NCI-H460 (cell line): ENCODE results near the gene MCCD1. TPM values are rescaled to one million over a fixed set of nuclear protein-coding genes. Genes with fewer than 3 reads are reported as not detected.

ENCODE experiments used
- DNase-seq: peaks from one replicate; pipeline ENCODE4 v3.0.0-alpha.2; 2016; ENCODE audit warnings: low read depth; ENCODE audit errors: extremely low read depth
- total RNA-seq: library from RNA; depleted of rRNA; stranded (reverse); fragments of >200 nt; shearing (Covaris generic); gene quantifications from 2 replicates; pipeline ENCODE4 v1.2.3, GENCODE V29; 2014

Gene MCCD1
- total RNA-seq, 1 experiment from 2014 or later = not detected

- DNase-seq = no peak
Observed at GRCh38 chr6:31567531-31568370, 39.0 kb downstream of the MCCD1 start.

GRCh38 chr6:31568537-31568961 lies 39.8 kb downstream of the MCCD1 start:
- DNase-seq = no peak

GRCh38 chr6:31569861-31570536 lies 41.2 kb downstream of the MCCD1 start:
- no peak for DNase-seq

GRCh38 chr6:31572041-31572911 lies 43.5 kb downstream of the MCCD1 start, which contains the start of gene LTA:
TSS of gene LTA (plus strand) at chr6:31572289. CDS start at chr6:31572743, 454 bp downstream.
- no peak for DNase-seq

GRCh38 chr6:31573239-31574105 lies 44.7 kb downstream of the MCCD1 start:
- DNase-seq = no peak

- no peak for DNase-seq
Observed at GRCh38 chr6:31574106-31575061, 45.6 kb downstream of the MCCD1 start.

GRCh38 chr6:31575335-31575901 lies 46.7 kb downstream of the MCCD1 start, which contains the start of gene TNF:
TSS of gene TNF (plus strand) at chr6:31575565. CDS start at chr6:31575742, 177 bp downstream.
- DNase-seq = no peak

- DNase-seq = no peak
Observed at GRCh38 chr6:31575952-31576685, 47.4 kb downstream of the MCCD1 start.

GRCh38 chr6:31576897-31577578 lies 48.3 kb downstream of the MCCD1 start:
- DNase-seq = no peak

- no peak for DNase-seq
Observed at GRCh38 chr6:31577579-31577966, 48.8 kb downstream of the MCCD1 start.

- no peak for DNase-seq
Observed at GRCh38 chr6:31578184-31579118, 49.7 kb downstream of the MCCD1 start.

GRCh38 chr6:31579119-31579505 lies 50.4 kb downstream of the MCCD1 start:
- DNase-seq = no peak
